IPS-15b (cell line): Measurements from ENCODE around the gene ARHGAP30.

ENCODE experiments used
- H3K27me3 ChIP-seq: one replicate; pipeline ENCODE4 v1.6.1; 2013; ENCODE audit warnings: low read length; ENCODE audit not compliant: control insufficient read depth, insufficient read depth
- H3K36me3 ChIP-seq: one replicate; pipeline ENCODE4 v1.6.1; 2013; ENCODE audit warnings: low read length; ENCODE audit not compliant: control insufficient read depth, insufficient read depth
- H3K4me1 ChIP-seq: one replicate; pipeline ENCODE4 v1.6.1; 2013; ENCODE audit warnings: mild to moderate bottlenecking, low read length; ENCODE audit not compliant: control insufficient read depth, insufficient read depth
- H3K4me3 ChIP-seq: one replicate; pipeline ENCODE4 v1.5.1; 2013; ENCODE audit warnings: low read depth, low read length
- H3K9ac ChIP-seq: one replicate; pipeline ENCODE4 v1.6.1; 2013; ENCODE audit warnings: low read depth, mild to moderate bottlenecking, low read length
- H3K9me3 ChIP-seq: one replicate; pipeline ENCODE4 v1.6.1; 2013; ENCODE audit warnings: mild to moderate bottlenecking, low read length; ENCODE audit not compliant: control insufficient read depth, insufficient read depth

Gene ARHGAP30

DNA sequence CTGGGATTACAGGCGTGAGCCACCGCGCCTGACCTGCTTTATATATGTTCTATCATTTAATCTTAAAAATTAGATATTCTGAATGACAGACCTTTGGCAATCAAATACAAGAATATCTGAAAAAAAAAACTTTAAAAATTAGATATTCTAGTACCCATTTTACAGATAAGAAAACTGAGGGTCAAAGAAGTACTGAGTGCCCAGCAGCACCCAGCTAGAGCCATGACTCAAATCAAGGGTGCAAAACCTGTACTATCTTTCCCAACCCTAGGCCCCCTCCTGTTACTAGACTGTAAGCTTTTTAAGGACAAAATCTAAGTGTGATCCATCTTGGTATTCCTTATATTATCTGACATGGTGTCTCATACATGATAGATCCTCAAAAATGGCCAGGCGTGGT is 8.3 kb downstream of the ARHGAP30 start:
- Histone ChIP-seq H3K9ac (no peak overlapping the region), H3K4me1 (peaks cover 2% of the 10 kb centered on the region), H3K9me3 (no peaks in the 10 kb centered on the region), H3K4me3 (no peak overlapping the region), H3K27me3 (no peaks in the 10 kb centered on the region), H3K36me3 (no peaks in the 10 kb centered on the region)

DNA sequence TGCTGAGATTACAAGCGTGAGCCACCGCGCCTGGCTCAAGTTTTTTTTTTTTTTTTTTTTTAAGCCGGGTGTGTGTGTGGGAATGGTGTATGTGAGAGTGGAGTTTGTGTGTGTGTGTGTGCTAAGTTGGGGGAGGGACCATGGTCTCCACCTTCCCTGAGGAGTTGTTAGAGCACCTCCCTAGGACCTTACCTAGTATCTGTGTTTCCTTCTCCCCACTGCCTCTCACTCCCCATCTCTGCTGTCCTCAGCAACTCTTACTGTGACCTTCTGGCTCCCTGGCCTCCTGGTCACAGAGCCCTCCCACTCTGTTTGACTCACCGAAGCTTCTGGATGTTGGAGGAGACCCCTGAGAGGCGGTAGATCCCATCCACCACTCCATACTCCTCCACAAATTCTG is 10.4 kb downstream of the ARHGAP30 start:
- no peak overlapping the region for H3K4me3 ChIP-seq
- no peak overlapping the region for H3K9ac ChIP-seq
- no peaks in the 10 kb centered on the region for H3K36me3 ChIP-seq
- H3K4me1 ChIP-seq, result peaks cover 2% of the 10 kb centered on the region
- no peaks in the 10 kb centered on the region for H3K27me3 ChIP-seq
- no peaks in the 10 kb centered on the region for H3K9me3 ChIP-seq

DNA sequence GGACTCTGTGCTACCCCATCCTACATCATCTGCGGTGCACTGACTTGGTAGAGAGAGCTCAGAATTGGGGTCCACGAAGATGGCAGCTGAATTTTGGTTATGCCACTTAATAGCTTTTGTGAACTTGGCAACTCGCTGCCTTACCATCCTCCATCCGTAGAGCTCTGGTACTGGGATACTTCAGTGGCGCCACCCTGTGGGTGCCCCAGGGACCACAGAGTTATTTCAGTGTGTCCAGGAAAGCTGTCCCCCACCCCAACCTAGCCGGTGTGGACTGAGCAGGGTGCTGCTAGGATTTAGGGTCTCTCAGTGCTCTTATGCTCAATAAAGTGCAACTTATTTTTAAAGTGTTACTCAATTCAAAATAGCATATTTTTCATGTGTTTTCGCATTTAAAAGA is 14.9 kb downstream of the ARHGAP30 start:
- Histone ChIP-seq H3K9me3 (no peaks in the 10 kb centered on the region), H3K4me1 (no peaks in the 10 kb centered on the region), H3K36me3 (no peaks in the 10 kb centered on the region), H3K9ac (no peak overlapping the region), H3K27me3 (no peaks in the 10 kb centered on the region), H3K4me3 (no peak overlapping the region)

- Histone ChIP-seq H3K36me3 (no peaks in the 10 kb centered on the region), H3K9me3 (no peaks in the 10 kb centered on the region), H3K27me3 (no peaks in the 10 kb centered on the region), H3K4me1 (no peaks in the 10 kb centered on the region), H3K4me3 (no peak overlapping the region), H3K9ac (no peak overlapping the region)
Observed at GRCh38 chr1:161054232-161054631, 15.5 kb downstream of the ARHGAP30 start.

DNA sequence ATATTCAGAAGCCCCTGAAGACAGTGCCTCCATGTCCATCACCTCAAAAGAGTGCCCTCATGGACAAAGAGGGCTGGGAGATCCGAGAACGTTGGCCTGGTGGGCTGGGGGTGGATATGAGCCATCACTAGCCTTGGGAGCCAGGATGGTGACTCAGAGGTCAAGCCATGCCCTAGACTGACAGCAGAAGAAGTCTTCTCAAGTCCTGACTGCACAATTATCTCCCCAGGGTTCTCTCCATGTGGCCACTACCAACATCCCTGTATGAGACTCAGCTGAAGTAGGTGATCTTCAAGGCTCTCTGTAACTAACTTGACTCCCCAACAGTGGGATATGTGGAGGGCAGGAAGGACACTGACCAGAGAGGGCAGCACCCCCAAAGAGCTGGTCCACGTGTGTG is 16.8 kb downstream of the ARHGAP30 start:
- Histone ChIP-seq H3K27me3 (no peaks in the 10 kb centered on the region), H3K9ac (no peak overlapping the region), H3K36me3 (no peaks in the 10 kb centered on the region), H3K4me3 (no peak overlapping the region), H3K4me1 (no peaks in the 10 kb centered on the region), H3K9me3 (no peaks in the 10 kb centered on the region)

- Histone ChIP-seq H3K27me3 (peaks cover 3% of the 10 kb centered on the region), H3K4me3 (no peak overlapping the region), H3K36me3 (no peaks in the 10 kb centered on the region), H3K4me1 (no peaks in the 10 kb centered on the region), H3K9ac (no peak overlapping the region), H3K9me3 (no peaks in the 10 kb centered on the region)
Observed at GRCh38 chr1:161051219-161051618, 18.5 kb downstream of the ARHGAP30 start.

- H3K9me3 ChIP-seq, result no peaks in the 10 kb centered on the region
- no peak overlapping the region for H3K4me3 ChIP-seq
- H3K27me3 ChIP-seq, result peaks cover 3% of the 10 kb centered on the region
- no peaks in the 10 kb centered on the region for H3K4me1 ChIP-seq
- no peak overlapping the region for H3K9ac ChIP-seq
- no peaks in the 10 kb centered on the region for H3K36me3 ChIP-seq
Observed at GRCh38 chr1:161048949-161049722, 20.6 kb downstream of the ARHGAP30 start.

GRCh38 chr1:161047436-161048420 is 22.0 kb downstream of the ARHGAP30 start:
- H3K9me3 ChIP-seq, result no peaks in the 10 kb centered on the region
- H3K36me3 ChIP-seq, result peaks cover 3% of the 10 kb centered on the region
- H3K27me3 ChIP-seq, result peaks cover 3% of the 10 kb centered on the region
- H3K4me3 ChIP-seq, result no peak overlapping the region
- no peak overlapping the region for H3K9ac ChIP-seq
- no peaks in the 10 kb centered on the region for H3K4me1 ChIP-seq

DNA sequence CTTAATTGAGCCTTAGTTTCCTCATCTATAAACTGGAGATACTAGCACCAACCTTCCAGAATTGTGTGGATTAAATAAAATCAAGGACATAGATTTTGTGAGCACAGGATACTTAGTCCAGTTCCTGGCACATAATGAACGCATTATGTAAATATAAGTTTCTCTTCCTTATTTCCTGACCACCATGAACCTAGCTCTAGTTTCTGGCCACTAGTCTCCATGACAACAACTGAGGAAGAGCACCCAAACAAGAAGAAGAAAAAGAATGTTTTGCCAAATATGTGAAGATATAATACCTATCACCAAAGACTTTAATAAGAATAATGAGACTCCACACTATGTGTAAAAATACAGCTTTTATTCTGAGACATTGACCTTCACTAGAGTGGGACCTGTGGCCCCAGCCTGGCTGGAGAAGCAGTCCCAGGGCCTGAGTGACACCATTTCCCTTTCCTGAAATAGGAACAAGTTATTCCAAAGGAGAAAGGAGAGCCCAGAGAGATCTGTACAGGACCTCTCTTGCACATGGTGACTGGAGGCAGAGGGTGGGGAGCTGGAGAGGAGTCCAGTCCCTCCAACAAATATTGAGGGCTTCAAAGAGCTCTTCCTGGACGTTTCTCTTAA is 23.0 kb downstream of the ARHGAP30 start:
- Histone ChIP-seq H3K36me3 (peaks cover 13% of the 10 kb centered on the region), H3K27me3 (peaks cover 3% of the 10 kb centered on the region), H3K4me3 (peak overlapping the region; percentile 66), H3K9me3 (no peaks in the 10 kb centered on the region), H3K4me1 (no peaks in the 10 kb centered on the region), H3K9ac (no peak overlapping the region)

DNA sequence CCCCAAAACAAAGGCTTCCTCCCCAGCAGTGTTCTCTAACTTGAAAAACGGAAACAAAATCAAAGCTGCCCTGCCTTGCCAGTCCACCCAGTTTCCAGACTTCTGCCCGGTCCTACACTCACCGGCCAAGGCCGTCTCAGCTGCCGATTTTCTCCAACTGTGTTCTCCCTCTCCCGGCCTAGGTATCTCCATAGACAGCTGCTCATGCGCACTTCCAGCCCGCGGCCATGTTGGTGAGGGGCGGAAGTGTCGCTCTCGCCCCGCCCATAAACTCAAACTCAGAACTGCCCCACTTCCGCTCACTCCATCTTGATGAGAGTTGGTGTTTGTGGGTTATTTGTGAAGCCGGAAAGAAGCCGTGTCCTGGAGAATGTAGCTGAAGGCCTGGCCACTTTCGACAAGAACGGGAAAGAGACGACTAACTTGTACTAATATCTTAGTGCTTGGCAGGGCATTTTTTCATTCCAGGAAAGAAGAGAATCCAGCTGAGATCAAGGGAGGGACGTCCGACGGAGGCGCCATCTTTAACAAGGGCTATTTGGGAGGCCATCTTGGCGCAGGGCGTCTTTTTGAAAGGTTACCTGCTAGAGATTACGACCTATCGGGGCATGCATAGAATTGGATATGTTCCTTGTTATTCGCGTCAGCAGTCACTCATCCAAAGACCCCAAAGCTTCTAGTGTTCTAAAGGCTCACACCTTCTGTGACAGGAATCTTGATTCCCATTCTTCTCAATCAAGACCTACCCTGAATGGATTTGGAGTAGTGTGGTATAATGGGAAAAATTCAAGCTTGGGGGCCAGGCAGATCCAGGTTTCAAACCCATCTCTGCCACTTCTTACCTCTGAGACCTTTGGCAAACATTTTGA is 23.7 kb downstream of the ARHGAP30 start, which contains the start of gene USF1:
Gene USF1, minus strand, starts transcription at position 242 of the 869 bp plus-strand sequence. CDS start 2,702 bp downstream, outside the sequence.
- peaks cover 18% of the 10 kb centered on the region for H3K36me3 ChIP-seq
- no peaks in the 10 kb centered on the region for H3K4me1 ChIP-seq
- peak within 1 kb of the TSS; percentile 66 for H3K4me3 ChIP-seq
- H3K27me3 ChIP-seq, result peaks cover 3% of the 10 kb centered on the region
- peak within 1 kb of the TSS; percentile 66 for H3K9ac ChIP-seq
- H3K9me3 ChIP-seq, result no peaks in the 10 kb centered on the region
